NT2/D1 (cell line): ENCODE measurements around the gene ZCCHC13.

Source experiments
- SUZ12 ChIP-seq: IDR thresholded peaks from 2 replicates; pipeline ENCODE4 v1.6.1; 2011; ENCODE audit not compliant: insufficient read length, insufficient read depth; ENCODE audit errors: extremely low read depth
- YY1 ChIP-seq: IDR thresholded peaks from 2 replicates; pipeline ENCODE4 v1.6.1; 2011; ENCODE audit not compliant: insufficient read length, insufficient read depth
- ZNF274 ChIP-seq: IDR thresholded peaks from 2 replicates; pipeline ENCODE4 v1.6.1; 2011; ENCODE audit warnings: mild to moderate bottlenecking, low read depth, low read length

DNA sequence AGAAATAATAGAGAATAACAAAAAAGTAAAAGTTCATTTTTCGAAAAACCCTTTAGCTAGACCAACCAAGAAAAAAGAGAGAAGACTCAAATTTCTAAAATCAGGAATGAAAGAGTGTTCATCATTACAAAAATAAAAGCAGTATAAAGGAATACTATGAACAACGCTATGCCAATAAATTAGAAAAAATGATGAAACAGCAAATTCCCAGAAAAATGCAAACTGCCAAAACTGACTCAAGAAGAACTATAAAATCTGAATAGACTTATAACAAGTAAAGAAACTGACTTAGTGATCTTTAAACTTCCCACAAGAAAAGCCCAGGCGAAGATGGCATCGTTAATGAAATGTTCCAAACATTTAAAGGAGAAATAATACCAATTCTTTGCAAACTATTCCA, 3.1 kb upstream of the ZCCHC13 start:
- TF ChIP-seq YY1 (no peak), ZNF274 (no peak), SUZ12 (no peak)
